GM23338 (cell line): Measurements from ENCODE around the gene MYO9A.

Experiments
- CTCF ChIP-seq, 2 experiments: fragments of 200-600 bp in 1 of 2; sonication (generic) in 1 of 2; conservative IDR thresholded peaks; 2 replicates each; pipeline versions ENCODE4 v1.5.1 to v1.6.1; 2016 to 2017; ENCODE audit warnings: antibody characterized with exemption in 2 of 2, low read depth in 2 of 2, mild to moderate bottlenecking in 2 of 2, moderate library complexity in 1 of 2
- REST ChIP-seq: IDR thresholded peaks from one replicate; pipeline ENCODE4 v1.6.1; 2018; ENCODE audit warnings: antibody characterized with exemption; ENCODE audit not compliant: unreplicated experiment

GRCh38 chr15:71957026-71957425 is 160.9 kb downstream of the MYO9A start:
- TF ChIP-seq REST (no peak), CTCF (conservative IDR thresholded peaks at IDR 0.05; ENCODE audit: low read depth in 2 of 2) (no peak)
